ENCODE measurements around the gene SMAD7. TPM values are rescaled to one million over a fixed set of nuclear protein-coding genes. Genes with fewer than 3 reads are reported as not detected.

SMAD7 gene
- total and polyA plus RNA-seq, 8 donors = 4.2 to 22.4 (median 6.8) TPM

DNA sequence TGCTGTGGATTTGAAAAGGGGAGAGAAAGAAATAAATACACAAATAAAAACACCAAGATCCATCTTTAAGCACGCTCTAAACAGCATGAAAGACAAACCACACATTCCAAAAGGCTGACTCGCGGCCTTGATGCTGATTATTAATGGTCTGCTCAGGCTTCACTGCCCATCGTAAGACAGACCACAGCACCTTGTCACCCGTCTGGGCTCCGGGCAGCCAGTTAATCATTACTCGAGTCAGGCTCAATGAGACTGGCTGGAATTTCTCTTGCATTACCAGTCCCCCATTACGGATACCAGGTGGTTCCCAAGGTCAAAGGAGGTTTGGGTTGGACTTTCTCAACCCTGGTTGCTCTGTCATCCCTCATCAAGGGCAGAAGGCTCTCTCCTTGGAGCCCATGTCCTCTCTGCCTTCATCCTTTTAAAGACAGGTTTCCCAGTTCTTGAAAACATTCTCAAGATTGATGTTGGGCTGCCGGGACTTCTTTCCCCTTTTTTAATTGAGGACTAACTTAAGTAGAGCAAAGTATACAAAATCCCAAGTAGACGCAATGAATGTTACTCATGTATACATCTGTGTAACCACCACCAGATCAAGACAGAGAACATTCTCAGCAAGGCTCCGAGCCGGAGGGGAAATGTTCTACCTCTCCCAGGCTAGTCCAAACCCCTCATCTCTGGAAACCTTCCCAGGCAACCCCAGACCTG lies 8.1 kb downstream of the SMAD7 start:
- Histone ChIP-seq H3K36me3 (no peaks in the 10 kb centered on the region), H3K27ac (peak overlapping the region; percentile 25 to 99 (median 51)), H3K4me1 (peaks cover 32 to 80% (median 61%) of the 10 kb centered on the region in 3 donors), H3K27me3 (no peaks in the 10 kb centered on the region), H3K4me3 (peak overlapping the region in 1 of 4 donors; percentile 17), H3K9me3 (no peaks in the 10 kb centered on the region)
- peak; percentile 75 to 86 (median 84) for ATAC-seq
- no peak for FAIRE-seq
- WGBS, 2 donors = 29 to 37% methylated on average over 12 of the region's 12 CpGs
- DNase-seq = peak in 5 of 6 donors; percentile 70 to 89 (median 75)
- TF ChIP-seq, protein P1, sequence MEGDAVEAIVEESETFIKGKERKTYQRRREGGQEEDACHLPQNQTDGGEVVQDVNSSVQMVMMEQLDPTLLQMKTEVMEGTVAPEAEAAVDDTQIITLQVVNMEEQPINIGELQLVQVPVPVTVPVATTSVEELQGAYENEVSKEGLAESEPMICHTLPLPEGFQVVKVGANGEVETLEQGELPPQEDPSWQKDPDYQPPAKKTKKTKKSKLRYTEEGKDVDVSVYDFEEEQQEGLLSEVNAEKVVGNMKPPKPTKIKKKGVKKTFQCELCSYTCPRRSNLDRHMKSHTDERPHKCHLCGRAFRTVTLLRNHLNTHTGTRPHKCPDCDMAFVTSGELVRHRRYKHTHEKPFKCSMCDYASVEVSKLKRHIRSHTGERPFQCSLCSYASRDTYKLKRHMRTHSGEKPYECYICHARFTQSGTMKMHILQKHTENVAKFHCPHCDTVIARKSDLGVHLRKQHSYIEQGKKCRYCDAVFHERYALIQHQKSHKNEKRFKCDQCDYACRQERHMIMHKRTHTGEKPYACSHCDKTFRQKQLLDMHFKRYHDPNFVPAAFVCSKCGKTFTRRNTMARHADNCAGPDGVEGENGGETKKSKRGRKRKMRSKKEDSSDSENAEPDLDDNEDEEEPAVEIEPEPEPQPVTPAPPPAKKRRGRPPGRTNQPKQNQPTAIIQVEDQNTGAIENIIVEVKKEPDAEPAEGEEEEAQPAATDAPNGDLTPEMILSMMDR (IDR thresholded peaks at IDR 0.05) = no peak
- intact Hi-C loops (cut with DNase I) = no loop called here

DNA sequence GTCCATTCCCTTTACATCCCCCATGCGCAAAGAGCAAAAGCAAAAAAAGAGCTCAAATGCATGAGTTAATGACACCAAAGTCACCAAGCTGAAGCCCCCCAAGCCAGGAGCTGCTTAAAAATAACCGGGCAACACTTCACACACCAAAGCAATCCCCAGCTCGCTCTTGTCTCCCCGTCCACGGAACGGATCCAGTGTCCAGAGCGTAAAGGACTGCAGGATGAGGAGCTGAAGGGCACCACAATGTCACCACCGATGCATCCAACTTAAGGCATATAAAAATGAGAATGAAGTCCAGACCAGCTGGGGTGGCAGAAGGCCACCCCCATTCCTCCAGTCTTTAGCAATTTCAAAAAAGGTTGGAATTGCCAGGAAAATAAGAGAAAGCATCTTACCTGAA lies 8.7 kb downstream of the SMAD7 start:
- Histone ChIP-seq H3K4me3 (peak overlapping the region in 1 of 4 donors; percentile 17), H3K27me3 (no peaks in the 10 kb centered on the region), H3K9me3 (no peaks in the 10 kb centered on the region), H3K27ac (peak overlapping the region in 3 of 4 donors; percentile 30 to 99 (median 60)), H3K36me3 (no peaks in the 10 kb centered on the region), H3K4me1 (peaks cover 29 to 81% (median 59%) of the 10 kb centered on the region in 3 donors)
- DNase-seq (no peak), ATAC-seq (no peak), FAIRE-seq (no peak)
- 65 to 77% methylated on average over 8 of the region's 8 CpGs for WGBS, 2 donors
- TF ChIP-seq, protein P1 (IDR thresholded peaks at IDR 0.05) = no peak
- intact Hi-C loops (cut with DNase I) = no loop called here

DNA sequence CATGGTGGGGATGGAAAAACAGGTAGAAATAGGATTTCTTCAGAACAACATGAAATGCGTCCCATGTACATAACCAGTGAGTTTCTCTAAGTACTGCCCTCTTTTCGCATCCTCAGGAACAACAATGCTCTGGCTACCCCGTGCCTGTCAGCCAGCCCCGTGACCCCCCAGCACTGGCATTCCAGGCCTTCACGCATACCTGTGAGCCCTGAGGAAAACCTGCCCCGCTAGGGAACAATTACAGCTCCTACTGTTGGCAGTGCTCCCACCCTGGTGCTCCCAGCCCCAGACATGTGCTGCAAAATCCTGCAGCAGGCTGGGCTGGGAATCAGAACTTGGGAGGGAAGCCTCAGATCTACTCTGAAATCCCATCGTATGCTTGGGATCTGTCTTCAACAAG lies 9.1 kb downstream of the SMAD7 start:
- peaks cover 27 to 77% (median 57%) of the 10 kb centered on the region in 3 donors for H3K4me1 ChIP-seq

DNA sequence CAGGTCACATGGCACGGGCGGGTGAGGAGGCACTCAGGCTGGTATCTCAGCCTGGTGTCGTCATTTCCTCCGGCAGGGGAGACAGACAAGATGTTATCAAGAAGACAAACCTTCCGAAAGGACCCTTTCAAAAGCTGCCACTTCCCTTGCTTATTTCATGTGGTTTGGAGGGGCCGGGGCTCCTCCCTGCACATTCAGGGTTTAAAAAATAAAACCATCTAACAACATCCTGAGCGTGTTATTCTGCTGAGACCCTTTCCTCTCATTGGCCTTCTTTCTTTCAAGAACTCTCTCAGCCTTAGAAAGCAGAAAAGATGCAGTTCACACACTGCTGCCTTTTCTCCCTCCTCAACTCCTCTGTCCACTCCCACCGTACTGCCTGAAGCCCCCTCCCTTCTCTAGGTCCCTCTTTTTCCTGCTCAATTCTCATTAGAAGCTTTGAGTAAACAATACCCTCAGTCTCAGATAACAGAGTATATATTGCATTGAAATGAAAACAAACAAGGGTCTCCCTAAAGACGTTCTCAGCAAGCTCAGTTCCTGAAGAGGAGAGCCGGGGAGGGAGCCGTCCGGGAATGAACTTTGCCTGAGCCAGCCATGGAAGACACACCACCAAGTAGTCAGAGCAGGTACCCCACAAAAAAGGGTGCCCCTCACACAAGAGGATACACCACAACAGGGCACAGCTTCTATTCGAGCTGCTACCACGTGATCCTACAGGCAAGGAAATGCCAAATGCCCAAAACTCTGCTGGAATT lies 9.7 kb downstream of the SMAD7 start:
- no peak for FAIRE-seq
- WGBS, 2 donors = 60 to 74% methylated on average over 14 of the region's 14 CpGs

More for the DNA sequence above, 9.1 kb downstream of the SMAD7 start:
- FAIRE-seq = no peak
- peak in 1 of 6 donors; percentile 52 for DNase-seq
- no peaks in the 10 kb centered on the region for H3K27me3 ChIP-seq
- H3K4me3 ChIP-seq = peak overlapping the region in 1 of 4 donors; percentile 17
- peak overlapping the region in 3 of 4 donors; percentile 30 to 99 (median 60) for H3K27ac ChIP-seq
- WGBS, 2 donors = 70 to 71% methylated on average over 7 of the region's 7 CpGs
- no peaks in the 10 kb centered on the region for H3K36me3 ChIP-seq
- intact Hi-C loops (cut with DNase I) = no loop called here
- ATAC-seq = no peak
- H3K9me3 ChIP-seq = no peaks in the 10 kb centered on the region
- TF ChIP-seq, protein P1 (IDR thresholded peaks at IDR 0.05) = no peak

More for the DNA sequence above, 9.7 kb downstream of the SMAD7 start:
- H3K4me3 ChIP-seq = peak overlapping the region in 1 of 4 donors; percentile 4
- DNase-seq (peak in 1 of 6 donors; percentile 23), ATAC-seq (no peak)
- H3K27ac ChIP-seq = peak overlapping the region in 3 of 4 donors; percentile 34 to 99 (median 60)
- no peaks in the 10 kb centered on the region for H3K36me3 ChIP-seq
- TF ChIP-seq, protein P1 (IDR thresholded peaks at IDR 0.05) = no peak
- H3K27me3 ChIP-seq = no peaks in the 10 kb centered on the region
- H3K4me1 ChIP-seq = peaks cover 23 to 70% (median 51%) of the 10 kb centered on the region in 3 donors
- intact Hi-C loops (cut with DNase I) = no loop called here
- no peaks in the 10 kb centered on the region for H3K9me3 ChIP-seq
